Astrocyte of the cerebellum (primary cell): ENCODE data around the gene PTEN.

ENCODE experiments used
- DNase-seq: peaks from one replicate; pipeline ENCODE4 v3.0.0-alpha.2; 2011; ENCODE audit warnings: low read depth
- H3K4me3 ChIP-seq: 2 replicates; pipeline ENCODE4 v1.5.1; 2011; ENCODE audit warnings: mild to moderate bottlenecking, low read depth, low read length, moderate library complexity
- CTCF ChIP-seq: IDR thresholded peaks from 2 replicates; pipeline ENCODE4 v1.5.1; 2012; ENCODE audit warnings: low read length, low read depth, moderate library complexity, mild to moderate bottlenecking; ENCODE audit errors: missing control alignments
- in situ Hi-C: cut with HindIII; loops from 2 replicates; pipeline ENCODE4 v1.10.0; 2017; ENCODE audit warnings: low sequenced_read_pairs

The PTEN gene

GRCh38 chr10:87974130-87974529 lies 110.7 kb downstream of the PTEN start:
- H3K4me3 ChIP-seq, result no peak overlapping the region
- TF ChIP-seq CTCF, result no peak
- in situ Hi-C loops, result loop anchor here (5.0 kb wide), 1 partner anchor 73 kb away; no protein-coding TSS in a partner anchor
- DNase-seq, result no peak

DNA sequence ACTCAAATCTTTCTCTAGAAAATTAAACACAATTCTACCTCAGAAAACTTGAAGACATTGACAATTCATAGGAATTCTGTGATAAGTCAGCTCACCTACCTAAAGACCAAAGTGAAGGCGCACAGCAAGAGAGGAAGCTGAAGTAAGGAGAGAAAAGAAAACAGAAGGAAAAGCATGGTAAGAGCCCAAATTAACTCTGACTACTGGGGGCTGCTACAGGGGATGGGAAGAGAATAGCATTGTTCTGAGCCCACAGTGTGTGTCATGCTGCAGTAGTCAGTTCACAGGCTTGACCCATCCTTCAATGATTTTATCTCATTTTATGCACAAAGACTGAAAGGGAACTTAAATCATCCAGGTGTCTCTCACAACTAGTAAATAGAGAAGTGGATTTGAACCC lies 111.3 kb downstream of the PTEN start:
- in situ Hi-C loops, result loop anchor here (5.0 kb wide), 1 partner anchor 73 kb away; no protein-coding TSS in a partner anchor
- no peak for TF ChIP-seq CTCF
- DNase-seq, result no peak
- H3K4me3 ChIP-seq, result no peak overlapping the region

DNA sequence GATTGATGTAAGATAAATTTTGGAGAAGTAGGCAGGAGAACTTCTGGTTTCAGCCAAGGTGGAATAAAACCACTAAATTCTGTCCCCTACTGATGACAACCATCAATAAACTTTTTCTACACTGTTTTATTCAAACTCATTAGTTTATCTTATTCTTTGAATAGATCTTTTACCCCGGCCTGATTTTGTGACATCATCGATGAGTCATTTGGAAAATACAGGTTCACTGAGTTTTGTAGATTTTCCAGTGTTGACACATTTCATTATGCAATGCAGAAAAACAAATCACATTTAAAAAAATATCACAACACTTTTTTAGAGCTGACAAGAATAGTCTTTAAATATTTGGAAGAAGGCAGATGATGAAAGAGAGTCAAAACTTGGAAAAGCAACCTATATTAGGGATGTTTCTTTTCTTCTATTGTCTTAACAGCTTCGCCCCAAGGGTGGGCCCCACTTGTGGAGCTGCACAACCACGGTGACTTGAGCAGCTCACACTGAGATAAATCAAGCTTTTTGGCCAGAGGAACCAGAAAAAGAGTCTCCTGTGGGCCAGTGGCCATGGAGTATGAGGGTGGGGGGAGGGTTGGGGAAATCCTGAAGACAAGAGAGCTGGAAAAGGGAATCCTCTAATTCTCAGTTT lies 112.8 kb downstream of the PTEN start:
- in situ Hi-C loops, result no loop called here
- no peak overlapping the region for H3K4me3 ChIP-seq
- TF ChIP-seq CTCF, result no peak
- DNase-seq, result no peak

- no peak for DNase-seq
- TF ChIP-seq CTCF, result no peak
- in situ Hi-C loops, result no loop called here
- H3K4me3 ChIP-seq, result no peak overlapping the region
Measured at GRCh38 chr10:87978166-87978565, 114.7 kb downstream of the PTEN start.

GRCh38 chr10:87979847-87980246 lies 116.4 kb downstream of the PTEN start:
- DNase-seq, result no peak
- in situ Hi-C loops, result no loop called here
- no peak for TF ChIP-seq CTCF
- H3K4me3 ChIP-seq, result no peak overlapping the region

DNA sequence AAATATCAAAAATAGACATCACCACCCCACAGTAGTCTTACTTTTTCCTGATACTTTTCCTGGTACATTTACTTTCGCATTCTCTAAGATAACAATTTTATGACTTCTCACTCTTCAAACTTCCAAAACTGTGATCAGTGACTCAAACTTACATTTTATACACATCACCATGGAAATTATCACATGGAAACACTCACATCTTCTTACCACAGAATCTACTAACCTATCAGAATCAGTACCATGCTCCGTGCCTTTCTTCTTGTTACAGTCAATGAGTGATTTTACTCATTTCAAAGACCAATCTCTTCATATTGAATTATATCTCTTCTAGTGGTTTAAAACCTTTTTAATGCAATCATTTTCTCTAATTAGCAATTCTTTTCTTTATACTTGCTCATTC lies 120.3 kb downstream of the PTEN start:
- no peak overlapping the region for H3K4me3 ChIP-seq

More for the DNA sequence above, 120.3 kb downstream of the PTEN start:
- no peak for TF ChIP-seq CTCF
- in situ Hi-C loops, result no loop called here
- no peak for DNase-seq
